Testis (tissue), 3 donors: ENCODE data around the gene LSR. TPM values are rescaled to one million over a fixed set of nuclear protein-coding genes. Genes with fewer than 3 reads are reported as not detected.

ENCODE experiments used
- DNase-seq: peaks from one replicate; pipeline ENCODE4 v3.0.0-alpha.2; 2019
- H3K27ac ChIP-seq, 2 donors: fragments of 200-600 bp; sonication (generic); one replicate each; pipeline ENCODE4 v1.5.1; 2019
- H3K27me3 ChIP-seq: fragments of 200-600 bp; sonication (generic); one replicate; pipeline ENCODE4 v1.5.1; 2019
- H3K36me3 ChIP-seq: fragments of 200-600 bp; sonication (generic); one replicate; pipeline ENCODE4 v1.5.1; 2017; ENCODE audit warnings: low read depth; ENCODE audit errors: missing control alignments
- H3K4me1 ChIP-seq: fragments of 200-600 bp; sonication (generic); one replicate; pipeline ENCODE4 v1.5.1; 2019
- H3K4me3 ChIP-seq, 2 donors: fragments of 200-600 bp; sonication (generic); one replicate each; pipeline ENCODE4 v1.5.1; 2017 to 2019
- H3K9me3 ChIP-seq: fragments of 200-600 bp; sonication (generic); one replicate; pipeline ENCODE4 v1.5.1; 2017
- CTCF ChIP-seq, 3 experiments: fragments of 450-650 bp in 2 of 3; fragments of 200-600 bp in 1 of 3; sonication (generic) in 1 of 3; IDR thresholded peaks; one replicate each; pipeline ENCODE4 v1.5.1; 2016 to 2019; ENCODE audit warnings: antibody characterized with exemption in 3 of 3, mild to moderate bottlenecking in 2 of 3, moderate library complexity in 1 of 3
- POLR2A ChIP-seq: fragments of 450-650 bp; IDR thresholded peaks from one replicate; pipeline ENCODE4 v1.6.1; 2017; ENCODE audit warnings: antibody characterized with exemption, mild to moderate bottlenecking, moderate library complexity
- WGBS, 2 donors: methylation state at CpG; one replicate each; pipeline ENCODE4 v1.1.5; 2018; 5-methylcytosine and 5-hydroxymethylcytosine counted together
- intact Hi-C: fragments of 100-400 bp; cut with DNase I; formaldehyde crosslinking; loops from one replicate; pipeline ENCODE4 v1.15.1; 2023; ENCODE audit warnings: low total_unique reads
- polyA plus RNA-seq: library from polyadenylated mRNA; stranded (reverse); fragments of 350-450 nt; fragmentation: Illumina TruSeq; extraction: RNeasy Lipid Tissue Mini Kit (QIAGEN cat#74804); gene quantifications from one replicate; pipeline ENCODE4 v1.2.3, GENCODE V29; 2014; ENCODE audit warnings: low read depth, low replicate concordance; ENCODE audit not compliant: insufficient read depth
- total RNA-seq, 2 donors: library from RNA; depleted of rRNA; stranded (reverse); fragments of >200 nt; gene quantifications; one replicate each; pipeline ENCODE4 v1.2.3, GENCODE V29; 2016

The LSR gene
- total and polyA plus RNA-seq, 3 donors from 2014 or later: 85.7 to 195 (median 154) TPM

- peaks cover 6% of the 10 kb centered on the region for H3K4me1 ChIP-seq
- DNase-seq: no peak
- no peaks in the 10 kb centered on the region for H3K36me3 ChIP-seq
- H3K27me3 ChIP-seq: no peaks in the 10 kb centered on the region
- H3K4me3 ChIP-seq: no peak overlapping the region
- no peak overlapping the region for H3K27ac ChIP-seq
- 77 to 85% methylated on average over 5 of the region's 5 CpGs for WGBS, 2 donors
- TF ChIP-seq POLR2A (no peak), CTCF (IDR thresholded peaks at IDR 0.05) (no peak)
- intact Hi-C loops: no loop called here
- H3K9me3 ChIP-seq: no peaks in the 10 kb centered on the region
Observed at GRCh38 chr19:35274323-35274722, 25.5 kb downstream of the LSR start.

- intact Hi-C loops: no loop called here
- no peak overlapping the region for H3K27ac ChIP-seq
- WGBS, 2 donors: 95 to 96% methylated on average over 27 to 28 of the region's 28 CpGs
Observed at GRCh38 chr19:35276706-35277281, 28.0 kb downstream of the LSR start.

GRCh38 chr19:35278578-35279284, 29.9 kb downstream of the LSR start:
- H3K27me3 ChIP-seq: no peaks in the 10 kb centered on the region
- intact Hi-C loops: no loop called here
- WGBS, 2 donors: 72 to 93% methylated on average over 8 to 41 of the region's 45 CpGs
- no peak for TF ChIP-seq POLR2A
- no peak for TF ChIP-seq CTCF (IDR thresholded peaks at IDR 0.05)
- peak; percentile 41 for DNase-seq
- no peaks in the 10 kb centered on the region for H3K36me3 ChIP-seq
- no peaks in the 10 kb centered on the region for H3K9me3 ChIP-seq
- H3K4me3 ChIP-seq: no peak overlapping the region
- peak overlapping the region in 1 of 2 donors; percentile 7 for H3K27ac ChIP-seq
- peaks cover 12% of the 10 kb centered on the region for H3K4me1 ChIP-seq

More at GRCh38 chr19:35276706-35277281, 28.0 kb downstream of the LSR start:
- no peak for DNase-seq
- Histone ChIP-seq H3K4me3 (no peak overlapping the region), H3K4me1 (peaks cover 12% of the 10 kb centered on the region), H3K36me3 (no peaks in the 10 kb centered on the region), H3K27me3 (no peaks in the 10 kb centered on the region), H3K9me3 (no peaks in the 10 kb centered on the region)
- TF ChIP-seq CTCF (IDR thresholded peaks at IDR 0.05) (no peak), POLR2A (no peak)

- no peak for DNase-seq
- Histone ChIP-seq H3K27ac (no peak overlapping the region), H3K9me3 (no peaks in the 10 kb centered on the region), H3K4me1 (peaks cover 12% of the 10 kb centered on the region), H3K27me3 (no peaks in the 10 kb centered on the region), H3K36me3 (no peaks in the 10 kb centered on the region), H3K4me3 (no peak overlapping the region)
- intact Hi-C loops: no loop called here
- 73 to 83% methylated on average over 11 of the region's 11 CpGs for WGBS, 2 donors
- TF ChIP-seq CTCF (IDR thresholded peaks at IDR 0.05) (no peak), POLR2A (no peak)
Observed at GRCh38 chr19:35279374-35279773, 30.6 kb downstream of the LSR start.
